HG02623 (cell line): ENCODE measurements around the gene GPS2.

Experiments
- ATAC-seq: cut with Tn5 transposase; IDR thresholded peaks from one replicate; pipeline ENCODE4 v1.9.1; 2021; ENCODE audit warnings: moderate library complexity; ENCODE audit not compliant: unreplicated experiment

The GPS2 gene

DNA sequence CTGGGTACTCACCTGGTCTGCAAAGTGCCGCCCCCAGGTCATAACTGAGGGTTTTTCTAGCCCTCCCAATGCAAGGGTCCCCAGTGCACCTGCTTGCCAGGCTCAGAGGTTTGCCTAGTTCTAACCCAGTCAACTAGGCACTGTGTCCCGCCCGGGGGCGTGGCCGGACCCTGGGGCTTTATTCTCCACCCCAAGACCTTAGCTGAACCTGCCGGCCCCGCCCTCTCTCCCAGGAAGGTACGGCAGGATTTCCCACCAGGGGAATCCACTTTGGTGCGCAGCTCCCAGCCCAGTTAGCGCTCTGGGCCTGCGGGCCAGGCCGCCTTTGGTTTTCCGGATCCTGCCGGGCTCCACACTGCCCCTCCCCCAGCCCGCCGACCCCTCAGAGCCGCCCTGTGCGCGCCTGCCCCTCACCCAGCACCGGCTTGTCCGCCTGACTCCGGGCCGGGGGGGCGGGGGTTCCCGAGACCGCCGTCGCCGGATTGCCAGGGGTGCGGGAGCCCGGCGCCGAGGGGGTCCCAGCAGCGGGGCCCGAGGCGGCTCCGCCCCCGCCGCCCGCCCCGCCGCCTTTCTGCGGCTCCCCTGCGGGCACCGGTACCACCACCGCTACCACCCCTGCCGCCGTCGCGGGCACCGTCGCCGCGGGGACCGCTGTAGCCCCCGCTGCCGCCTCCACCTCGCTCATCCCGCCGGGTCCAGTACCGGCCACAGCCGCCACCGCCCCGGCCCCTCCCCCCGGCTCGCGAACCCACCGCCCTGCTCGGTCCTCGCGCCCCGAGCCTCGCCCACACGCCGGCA is 21.1 kb downstream of the GPS2 start:
- no peak for ATAC-seq

DNA sequence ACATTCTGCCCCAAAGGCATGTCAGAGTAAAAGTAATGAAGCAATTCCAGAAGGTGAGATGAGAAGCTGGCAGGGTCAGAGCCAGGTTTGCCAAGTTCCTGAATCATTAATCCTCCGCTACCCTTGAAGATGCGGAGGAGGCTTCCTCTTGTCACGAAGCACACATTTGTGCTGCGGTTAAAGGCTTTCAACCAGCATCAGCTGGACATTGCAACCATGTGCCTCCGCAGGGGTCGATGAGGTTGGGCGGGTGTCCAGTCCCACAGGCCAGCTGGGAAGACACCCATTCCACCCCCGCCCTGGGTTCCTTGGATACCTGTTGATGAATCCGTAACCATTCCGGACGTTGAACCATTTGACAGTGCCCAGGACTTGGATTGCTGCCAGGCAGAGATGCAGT is 22.0 kb downstream of the GPS2 start:
- ATAC-seq, result no peak

DNA sequence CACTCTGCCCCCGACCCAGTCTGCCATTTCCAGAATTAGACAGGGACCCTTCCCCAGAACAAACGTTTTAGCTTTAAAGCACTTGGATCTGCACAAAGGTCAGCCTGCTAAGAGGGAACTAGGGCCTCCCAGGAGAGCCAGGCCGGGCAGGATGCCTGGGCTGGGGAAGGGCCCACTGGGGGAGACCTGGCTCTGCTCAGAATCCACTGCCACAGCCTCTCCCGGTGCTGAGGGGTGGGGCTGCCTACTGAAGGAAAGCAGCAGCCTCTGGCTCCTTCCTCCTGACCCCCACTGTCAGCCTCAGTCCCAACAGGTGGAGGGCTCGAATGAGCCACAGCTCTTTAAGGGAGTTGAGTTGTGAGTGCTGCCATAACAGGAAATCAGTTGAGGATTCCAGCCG is 22.4 kb downstream of the GPS2 start:
- ATAC-seq, result no peak

DNA sequence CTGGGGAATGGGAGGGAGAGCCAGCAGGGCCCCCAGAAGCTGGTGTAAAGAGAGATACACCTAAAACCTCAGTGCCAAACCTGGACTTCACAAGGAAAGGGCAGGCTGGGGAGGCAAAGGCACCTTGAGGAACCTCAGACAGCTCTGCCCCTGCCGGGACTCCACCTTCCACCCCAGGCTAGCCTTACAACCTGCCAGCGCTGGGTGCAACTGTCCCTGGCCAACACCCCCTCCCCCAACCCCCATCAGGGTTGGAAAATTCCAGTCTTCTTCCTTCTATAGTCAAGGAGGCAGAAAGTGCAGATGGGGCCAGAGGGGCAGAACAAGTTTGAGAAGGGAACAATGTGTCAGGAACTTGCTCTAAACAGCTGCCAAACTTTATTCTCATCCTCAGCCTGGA is 23.0 kb downstream of the GPS2 start:
- no peak for ATAC-seq

DNA sequence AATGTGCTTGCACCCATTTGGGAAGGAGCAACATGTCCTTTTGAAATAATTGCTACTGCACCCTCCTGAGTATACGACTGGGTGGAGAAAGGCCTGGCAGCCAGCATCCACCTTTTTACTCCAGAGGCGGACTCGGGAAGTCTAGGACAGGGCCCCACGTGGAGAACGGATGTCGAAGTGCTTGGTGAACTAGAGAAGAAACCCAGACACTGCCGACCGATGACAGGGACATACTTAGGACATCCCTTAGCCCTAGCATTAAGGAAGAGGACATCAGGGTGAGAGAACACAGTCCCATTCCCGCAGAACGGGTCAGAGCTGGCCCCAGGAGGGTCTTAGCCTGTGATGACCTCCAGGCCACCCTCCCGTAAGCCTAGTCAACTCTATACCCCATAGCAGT is 24.5 kb downstream of the GPS2 start:
- no peak for ATAC-seq

DNA sequence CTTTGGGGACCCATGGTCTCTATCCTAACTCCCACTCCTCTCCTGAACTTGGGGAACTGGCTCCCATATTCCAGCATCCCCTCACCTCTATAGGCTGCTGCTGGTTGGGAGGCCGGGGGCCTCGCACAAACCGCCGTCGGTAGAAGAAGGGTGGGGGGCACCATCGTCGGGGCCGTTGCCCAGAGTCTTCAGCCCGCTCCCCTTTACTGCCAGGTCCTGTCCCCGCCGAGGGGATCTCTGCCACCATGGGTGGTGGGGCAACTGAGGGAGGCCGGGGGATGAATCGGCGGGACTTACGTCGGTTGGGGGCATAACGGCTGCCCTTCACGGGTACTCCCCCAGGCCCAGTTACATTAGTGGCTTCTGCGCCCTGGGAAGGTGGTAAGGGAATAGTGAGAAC is 25.0 kb downstream of the GPS2 start:
- ATAC-seq, result no peak

DNA sequence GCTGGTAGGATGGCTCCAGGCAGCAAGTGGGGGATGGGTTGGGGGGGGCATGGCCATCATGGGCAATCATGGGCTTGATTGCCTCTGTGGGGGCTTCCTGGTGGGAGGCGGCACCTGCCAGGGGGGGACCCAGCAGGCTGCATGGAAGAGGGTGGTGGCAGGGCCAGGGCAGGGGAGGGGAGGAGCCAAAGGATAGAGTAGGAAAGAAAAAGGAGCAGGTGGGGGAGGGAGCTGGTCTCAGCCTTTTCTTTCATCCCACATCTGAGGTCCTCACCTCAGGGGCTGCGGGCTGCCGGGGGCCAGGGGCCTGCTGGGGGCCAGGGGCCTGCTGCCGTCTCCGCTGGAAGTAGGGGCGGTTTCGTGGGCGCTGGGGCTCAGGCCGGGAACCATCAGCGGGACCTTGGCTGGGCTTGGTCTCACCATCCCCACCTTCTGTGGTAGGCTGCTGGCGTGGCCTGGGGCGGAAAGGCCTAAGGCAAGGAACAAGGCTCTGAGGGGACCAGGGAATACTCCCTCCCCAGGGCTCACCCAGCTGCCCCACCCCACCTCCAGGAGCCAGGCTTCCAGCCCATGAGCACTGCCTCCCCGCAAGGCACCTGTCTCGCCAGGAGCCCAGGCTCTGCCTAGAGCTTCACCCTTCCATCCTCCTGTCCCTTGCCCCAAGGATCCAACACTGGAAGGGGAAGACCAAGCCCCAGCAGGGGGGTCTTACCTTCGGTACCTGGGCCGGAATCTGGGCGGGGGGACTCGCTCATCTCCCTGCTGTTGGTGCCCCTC is 25.7 kb downstream of the GPS2 start:
- no peak for ATAC-seq

DNA sequence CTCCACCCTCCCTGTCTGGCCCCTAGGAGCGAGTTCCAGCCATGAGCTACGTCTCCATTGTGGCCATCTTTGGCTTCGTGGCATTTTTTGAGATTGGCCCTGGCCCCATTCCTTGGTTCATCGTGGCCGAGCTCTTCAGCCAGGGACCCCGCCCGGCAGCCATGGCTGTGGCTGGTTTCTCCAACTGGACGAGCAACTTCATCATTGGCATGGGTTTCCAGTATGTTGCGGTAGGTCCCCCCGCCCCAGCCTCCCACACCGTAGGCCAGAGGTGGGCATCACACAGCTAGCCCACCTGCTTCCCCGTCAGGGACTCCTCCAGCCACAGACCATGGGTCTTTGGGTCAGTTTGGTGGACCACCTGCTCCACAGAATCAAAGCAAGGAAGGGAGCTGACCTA is 29.5 kb downstream of the GPS2 start:
- ATAC-seq, result no peak

DNA sequence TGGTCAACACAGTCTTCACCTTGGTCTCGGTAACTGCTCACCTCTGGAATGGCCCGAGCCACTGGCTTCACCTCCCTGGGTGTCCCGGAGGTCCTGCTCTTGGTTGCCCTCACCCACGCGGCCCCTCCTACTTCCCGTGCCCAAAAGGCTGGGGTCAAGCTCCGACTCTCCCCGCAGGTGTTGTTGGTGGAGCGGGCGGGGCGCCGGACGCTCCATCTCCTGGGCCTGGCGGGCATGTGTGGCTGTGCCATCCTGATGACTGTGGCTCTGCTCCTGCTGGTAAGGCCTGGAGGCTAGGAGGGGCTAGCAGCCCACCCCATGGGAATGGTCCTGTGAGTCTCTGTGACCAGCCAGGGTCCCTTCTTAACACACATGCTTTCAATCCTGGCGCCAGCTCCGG is 30.2 kb downstream of the GPS2 start:
- ATAC-seq, result no peak

DNA sequence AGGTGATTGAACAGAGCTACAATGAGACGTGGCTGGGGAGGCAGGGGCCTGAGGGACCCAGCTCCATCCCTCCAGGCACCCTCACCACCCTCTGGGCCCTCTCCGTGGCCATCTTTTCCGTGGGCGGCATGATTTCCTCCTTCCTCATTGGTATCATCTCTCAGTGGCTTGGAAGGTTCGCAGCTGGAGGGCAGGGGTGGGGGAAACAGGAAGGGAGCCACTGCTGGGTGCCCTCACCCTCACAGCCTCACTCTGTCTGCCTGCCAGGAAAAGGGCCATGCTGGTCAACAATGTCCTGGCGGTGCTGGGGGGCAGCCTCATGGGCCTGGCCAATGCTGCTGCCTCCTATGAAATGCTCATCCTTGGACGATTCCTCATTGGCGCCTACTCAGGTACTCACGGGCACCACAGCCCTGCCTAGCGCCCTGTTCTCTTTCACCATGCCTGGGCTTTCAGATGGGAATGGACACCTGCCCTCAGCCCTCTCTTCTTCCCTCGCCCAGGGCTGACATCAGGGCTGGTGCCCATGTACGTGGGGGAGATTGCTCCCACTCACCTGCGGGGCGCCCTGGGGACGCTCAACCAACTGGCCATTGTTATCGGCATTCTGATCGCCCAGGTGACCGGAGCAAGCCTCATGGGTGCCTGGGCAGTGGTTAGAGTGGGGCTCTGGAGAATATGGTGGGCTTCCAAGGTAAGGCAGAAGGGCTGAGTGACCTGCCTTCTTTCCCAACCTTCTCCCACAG is 31.5 kb downstream of the GPS2 start:
- no peak for ATAC-seq

DNA sequence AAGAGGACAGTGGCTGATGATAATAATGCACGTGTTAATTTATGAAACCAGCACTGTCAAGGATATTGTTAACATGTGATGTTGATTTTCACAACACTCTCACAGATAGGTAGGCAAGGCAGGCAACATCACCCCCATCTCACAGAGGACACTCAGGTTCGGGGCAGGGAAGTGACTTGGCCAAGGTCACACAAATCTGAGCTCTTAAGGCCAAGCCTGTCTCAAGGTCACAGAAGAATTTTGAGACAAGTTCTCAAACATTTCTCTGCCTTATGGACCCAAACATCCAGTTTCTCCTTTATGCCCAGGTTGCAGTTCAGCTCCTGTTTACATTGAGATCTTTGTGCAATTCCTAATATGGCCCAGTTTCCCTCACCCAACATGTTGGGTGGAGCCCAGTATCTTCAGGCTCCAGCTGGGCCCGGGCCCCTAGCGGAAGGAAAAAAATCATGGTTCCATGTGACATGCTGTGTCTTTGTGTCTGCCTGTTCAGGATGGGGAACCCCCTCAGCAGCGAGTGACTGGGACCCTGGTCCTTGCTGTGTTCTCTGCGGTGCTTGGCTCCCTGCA is 32.3 kb downstream of the GPS2 start:
- no peak for ATAC-seq

DNA sequence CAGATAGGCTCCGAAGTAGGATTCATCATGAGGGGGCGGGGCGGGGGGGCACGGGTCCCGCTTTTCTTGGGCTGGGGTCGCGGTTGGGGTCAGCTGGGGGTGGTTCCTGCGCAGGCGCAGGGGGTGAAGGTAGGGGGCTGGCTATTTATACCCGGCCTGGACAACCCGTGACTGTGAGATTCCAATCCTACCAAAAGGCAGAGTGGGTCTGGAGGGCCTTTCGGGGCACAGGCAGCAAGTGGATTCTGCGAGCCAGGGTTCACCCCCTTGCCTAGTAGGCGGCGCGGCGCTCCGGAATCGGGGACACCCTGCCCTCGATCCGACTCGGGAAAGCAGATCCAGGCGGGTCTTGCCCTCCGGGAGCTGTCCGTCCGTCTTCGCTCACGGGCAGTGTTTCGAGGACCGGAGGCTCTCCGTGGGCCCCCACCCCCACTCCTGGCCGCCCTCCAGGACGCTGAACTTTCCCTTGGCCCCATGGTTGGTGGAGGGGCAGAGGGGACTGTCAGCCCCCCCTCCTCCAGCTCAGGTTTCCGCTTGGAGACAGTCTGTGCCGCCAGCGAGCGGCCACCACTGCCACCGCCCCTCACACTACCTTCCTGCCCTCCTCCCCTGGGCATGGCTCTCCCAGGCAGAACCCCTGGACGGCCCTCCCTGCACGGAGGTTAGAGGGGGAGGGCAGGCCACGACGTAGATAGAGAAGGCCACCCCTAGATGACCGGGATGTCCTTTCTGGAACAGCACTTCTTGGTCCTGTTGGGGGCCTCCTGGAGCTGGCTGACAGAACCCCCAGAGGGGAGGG is 33.0 kb downstream of the GPS2 start:
- ATAC-seq, result no peak

DNA sequence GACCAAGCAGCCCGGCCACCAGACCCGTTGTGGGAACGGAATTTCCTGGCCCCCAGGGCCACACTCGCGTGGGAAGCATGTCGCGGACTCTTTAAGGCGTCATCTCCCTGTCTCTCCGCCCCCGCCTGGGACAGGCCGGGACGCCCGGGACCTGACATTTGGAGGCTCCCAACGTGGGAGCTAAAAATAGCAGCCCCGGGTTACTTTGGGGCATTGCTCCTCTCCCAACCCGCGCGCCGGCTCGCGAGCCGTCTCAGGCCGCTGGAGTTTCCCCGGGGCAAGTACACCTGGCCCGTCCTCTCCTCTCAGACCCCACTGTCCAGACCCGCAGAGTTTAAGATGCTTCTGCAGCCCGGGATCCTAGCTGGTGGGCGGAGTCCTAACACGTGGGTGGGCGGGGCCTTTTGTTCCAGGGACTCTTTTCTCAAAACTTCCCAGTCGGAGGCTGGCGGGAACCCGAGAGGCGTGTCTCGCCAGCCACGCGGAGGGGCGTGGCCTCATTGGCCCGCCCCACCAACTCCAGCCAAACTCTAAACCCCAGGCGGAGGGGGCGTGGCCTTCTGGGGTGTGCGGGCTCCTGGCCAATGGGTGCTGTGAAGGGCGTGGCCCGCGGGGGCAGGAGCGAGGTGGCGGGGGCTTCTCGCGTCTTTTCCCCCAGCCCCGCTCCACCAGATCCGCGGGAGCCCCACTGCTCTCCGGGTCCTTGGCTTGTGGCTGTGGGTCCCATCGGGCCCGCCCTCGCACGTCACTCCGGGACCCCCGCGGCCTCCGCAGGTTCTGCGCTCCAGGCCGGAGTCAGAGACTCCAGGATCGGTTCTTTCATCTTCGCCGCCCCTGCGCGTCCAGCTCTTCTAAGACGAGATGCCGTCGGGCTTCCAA is 33.8 kb downstream of the GPS2 start, which contains the start of gene SLC2A4:
SLC2A4 (plus strand) TSS at position 645 of the 879 bp plus-strand sequence; CDS start at position 862, 217 bp downstream.
- ATAC-seq, result peak; percentile 38

DNA sequence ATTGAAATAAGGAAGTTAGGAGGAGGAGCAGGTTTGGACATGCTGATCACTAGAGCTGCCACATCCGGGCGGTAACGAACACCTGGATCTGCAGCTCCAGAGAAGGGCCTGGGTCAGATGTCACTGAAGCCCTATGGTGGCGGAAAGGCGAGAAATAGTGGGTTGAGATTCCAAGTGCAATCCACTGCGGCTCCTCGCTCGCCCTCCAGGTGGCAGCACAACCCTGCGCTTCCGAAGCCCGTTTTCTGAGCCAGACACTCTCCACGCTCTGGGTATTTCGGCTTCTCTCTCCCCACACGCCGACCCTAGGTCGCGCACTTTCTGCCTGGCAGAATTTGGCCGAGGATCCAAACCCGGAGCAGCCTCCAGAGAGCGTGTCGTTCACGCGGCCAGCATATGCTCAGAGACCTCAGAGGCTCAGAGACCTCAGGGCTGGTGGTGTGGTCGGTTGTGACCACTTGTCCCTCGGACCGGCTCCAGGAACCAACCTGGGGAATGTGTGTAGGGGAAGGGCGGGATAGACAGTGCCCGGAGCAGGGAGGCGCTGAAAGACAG is 34.6 kb downstream of the GPS2 start:
- peak; percentile 47 for ATAC-seq

DNA sequence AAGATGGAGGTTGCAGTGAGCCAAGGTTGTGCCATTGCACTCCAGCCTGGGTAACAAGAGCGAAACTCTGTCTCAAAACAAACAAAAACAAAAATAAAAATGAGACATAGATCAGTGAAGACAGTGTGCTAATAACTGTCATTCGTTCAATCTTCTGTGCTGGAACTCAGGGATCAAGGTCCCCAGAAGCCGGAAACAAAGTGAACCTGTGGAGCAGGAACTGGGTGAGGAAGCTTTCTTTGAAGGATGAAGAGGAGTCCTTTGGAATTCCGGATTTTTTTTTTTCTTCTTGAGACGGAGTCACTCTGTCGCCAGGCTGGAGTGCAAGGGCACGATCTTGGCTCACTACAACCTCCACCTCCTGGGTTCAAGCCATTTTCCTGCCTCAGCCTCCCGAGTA is 35.7 kb downstream of the GPS2 start:
- no peak for ATAC-seq

DNA sequence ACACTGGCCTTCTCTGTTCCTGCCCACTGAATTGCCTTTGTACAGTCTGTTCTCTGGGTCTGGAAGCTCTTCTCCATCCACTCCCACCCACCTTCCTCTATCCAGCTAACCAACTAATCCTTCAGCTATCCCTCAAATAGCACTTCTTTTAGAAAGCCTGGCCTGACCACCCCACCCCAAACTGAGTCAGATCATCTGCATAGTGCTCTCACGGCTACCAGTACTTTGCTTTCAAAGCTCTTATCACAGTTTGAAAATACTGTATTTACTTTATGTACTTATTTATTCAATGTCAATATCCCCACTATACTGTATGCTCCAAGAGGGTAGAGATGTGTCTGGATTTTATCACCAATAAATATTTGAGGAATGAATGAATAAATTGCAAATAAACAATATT is 48.4 kb downstream of the GPS2 start:
- ATAC-seq, result no peak

DNA sequence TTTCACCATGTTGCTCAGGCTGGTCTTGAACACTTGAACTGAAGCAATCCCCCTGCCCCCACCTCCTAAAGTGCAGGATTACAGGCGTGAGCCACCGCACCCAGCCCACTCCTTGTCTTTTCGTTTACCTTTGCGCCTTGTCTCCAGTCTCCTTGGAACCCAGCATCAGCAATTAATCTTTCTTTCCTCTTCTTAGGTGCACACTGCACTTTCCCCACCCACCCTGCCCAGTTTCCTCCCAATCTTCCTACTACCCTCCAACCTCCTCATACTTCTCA is 51.4 kb downstream of the GPS2 start:
- no peak for ATAC-seq

DNA sequence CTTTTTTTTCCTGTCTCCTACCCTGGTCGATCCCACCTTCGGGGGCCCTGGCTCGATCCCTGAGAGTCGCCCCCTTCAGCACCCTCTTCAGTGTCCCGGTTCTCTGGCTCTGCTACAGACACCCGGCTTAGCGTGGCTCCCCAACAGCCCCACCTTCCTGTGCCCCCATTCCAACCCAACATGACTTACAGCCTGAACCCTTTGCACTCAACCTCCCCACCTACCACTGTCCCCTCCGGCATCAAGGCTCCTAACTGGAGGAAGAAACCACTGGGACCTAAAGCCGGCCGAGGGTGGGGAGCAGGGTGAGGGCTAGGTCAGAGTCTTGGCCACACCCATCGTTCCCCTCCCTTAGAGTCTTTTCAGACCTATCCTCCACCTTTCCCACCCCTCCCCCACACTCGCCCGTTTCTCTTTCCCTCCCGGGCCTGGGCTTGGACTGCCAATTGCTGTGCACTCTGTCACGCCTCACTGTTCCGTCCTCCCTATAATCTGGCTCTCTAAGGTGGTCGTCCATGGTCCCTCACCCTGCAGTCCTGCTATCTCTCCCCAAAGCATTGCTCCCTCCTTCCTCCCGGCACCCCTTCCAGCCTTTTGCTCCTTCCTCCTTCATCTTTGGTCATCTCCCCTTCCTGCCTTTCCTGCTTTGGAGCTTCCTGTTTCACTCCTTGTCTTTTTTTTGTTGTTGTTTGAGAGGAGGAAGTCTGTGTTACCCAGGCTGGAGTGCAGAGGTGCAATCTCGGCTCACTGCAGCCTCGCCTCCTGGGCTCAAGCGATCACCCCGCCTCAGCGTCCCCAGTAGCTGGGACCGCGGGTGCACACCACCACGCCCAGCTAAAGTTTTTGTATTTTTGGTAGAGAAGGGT is 52.0 kb downstream of the GPS2 start:
- ATAC-seq, result no peak
